Activated CD8-positive, alpha-beta memory T cell treated with anti-CD3 and anti-CD28 coated beads for 24 hours (primary cell): ENCODE measurements around the gene C16orf82.

Experiments used
- DNase-seq: peaks from one replicate; pipeline ENCODE4 v3.0.0-alpha.2; 2020

The C16orf82 gene

DNA sequence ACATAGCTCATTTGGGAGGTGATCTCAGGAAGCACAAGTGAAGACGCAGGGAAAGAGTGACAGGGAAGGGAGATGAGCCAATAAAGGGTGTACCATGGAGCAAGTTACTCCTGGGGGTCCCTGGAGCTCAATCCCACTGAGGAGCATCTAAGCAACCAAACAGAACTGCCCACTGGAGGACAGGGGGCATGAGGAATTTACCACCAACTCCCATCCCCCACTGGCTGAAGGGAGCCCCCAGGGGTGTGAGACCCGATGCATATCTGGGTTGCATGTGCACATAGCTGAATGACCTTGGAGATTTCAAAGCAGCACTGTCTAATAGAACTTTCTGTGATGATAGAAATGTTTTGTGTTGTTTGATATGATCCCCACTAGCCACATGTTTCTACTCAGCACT is 29.6 kb downstream of the C16orf82 start:
- no peak for DNase-seq

DNA sequence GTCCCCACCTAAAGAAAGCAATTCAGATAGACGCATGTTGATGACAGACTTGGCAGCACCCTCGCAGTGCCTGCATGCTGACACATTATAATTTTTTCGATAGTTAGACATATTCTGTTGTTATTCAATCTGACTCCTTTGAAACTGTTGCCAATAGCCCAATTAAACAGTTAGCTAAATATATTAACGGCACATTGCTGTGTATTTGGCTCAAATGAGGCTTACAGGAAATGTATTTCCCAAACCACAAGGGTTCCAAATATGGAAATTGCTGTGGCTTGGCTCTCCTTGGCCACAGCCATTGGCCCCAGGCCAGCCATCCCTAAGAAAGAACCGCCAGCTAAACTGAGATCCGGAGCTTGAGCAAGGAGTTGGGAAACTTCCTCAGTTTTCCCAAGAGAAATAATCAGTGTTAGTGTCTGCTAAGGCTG is 31.1 kb downstream of the C16orf82 start:
- peak; percentile 7 for DNase-seq

DNA sequence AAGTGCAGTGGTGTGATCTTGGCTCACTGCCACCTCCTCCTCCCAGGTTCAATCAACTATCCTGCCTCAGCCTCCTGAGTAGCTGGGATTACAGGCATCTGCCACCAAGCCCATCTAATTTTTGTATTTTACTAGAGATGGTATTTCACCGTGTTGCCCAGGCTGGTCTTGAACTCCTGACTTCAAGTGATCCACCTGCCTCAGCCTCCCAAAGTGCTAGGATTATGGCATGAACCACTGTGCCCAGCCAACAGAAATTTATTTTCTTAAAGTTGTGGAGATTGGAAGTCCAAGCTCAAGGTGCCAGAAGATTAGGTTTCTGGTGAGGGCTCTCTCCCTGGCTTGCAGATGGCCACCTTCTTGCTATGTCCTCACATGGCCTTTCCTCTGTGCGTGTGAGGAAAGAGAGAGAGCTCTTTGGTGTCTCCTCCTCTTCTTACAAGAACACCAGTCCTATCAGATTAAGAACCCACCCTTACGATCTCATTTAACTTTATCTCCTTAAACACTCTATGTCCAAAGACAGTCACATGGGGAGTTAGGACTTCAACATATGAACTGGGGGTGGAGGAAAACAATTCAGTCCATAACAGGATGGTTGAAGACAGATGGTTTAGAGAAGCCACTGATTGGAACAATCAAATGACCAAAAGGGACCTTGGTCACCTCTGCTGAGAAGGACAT is 31.8 kb downstream of the C16orf82 start:
- DNase-seq = no peak

DNA sequence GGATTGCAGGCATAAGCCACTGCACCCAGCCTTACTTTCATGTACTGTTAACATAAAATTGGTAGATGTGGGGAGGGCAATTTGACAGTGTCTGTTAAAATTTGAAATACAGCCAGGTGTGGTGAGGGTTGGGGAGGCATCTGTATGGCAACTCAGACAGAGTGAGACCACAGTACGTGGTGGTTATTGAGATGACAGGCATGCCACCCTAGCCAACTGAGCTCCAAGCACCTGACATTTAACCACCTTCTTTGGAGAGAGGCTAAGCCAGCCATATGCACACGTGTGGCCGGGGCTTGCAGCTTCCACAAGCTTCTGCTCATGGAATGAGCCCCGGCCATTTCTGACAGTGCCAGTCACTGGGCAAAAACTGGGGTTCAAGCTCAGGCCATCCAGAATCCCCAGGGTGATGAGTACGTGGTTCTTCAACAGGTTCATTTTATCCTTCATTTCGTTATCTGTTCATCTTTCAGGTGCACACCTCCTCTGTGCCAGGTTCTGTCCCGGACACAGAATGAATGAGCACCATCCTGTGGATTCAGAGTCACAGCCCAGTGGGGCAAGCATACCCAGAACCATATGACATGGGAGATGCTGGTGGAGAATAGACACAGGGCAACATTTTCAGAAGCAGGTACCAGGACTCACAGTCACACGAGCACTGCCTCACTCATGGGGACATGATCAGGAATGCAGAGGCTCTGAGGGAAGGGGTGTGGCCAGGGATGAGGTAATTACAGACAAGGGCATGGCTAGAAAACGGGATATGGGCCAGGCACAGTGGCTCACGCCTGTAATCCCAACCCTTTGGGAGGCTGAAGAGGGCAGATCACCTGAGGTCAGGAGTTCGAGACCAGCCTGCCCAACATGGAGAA is 36.2 kb downstream of the C16orf82 start:
- DNase-seq = peak; percentile 24

DNA sequence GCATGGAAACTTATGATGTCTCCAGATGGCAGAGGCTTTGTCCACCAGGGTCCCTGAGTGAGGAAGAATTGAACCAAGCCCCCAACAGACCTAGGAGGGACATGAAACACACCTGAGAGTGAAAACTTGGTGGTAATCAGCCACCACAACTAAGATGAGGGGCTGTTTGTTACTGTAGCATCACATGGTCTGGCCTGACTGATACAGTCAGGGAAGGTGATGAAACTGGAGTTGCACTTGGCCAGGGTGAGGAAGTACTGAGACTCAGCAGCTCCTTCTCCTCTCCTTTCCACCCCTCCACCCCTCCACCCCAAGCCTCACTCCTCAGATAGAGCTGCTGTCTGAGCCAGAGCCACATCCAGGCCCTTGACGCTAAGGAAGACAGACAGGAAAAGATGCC is 37.2 kb downstream of the C16orf82 start:
- peak; percentile 9 for DNase-seq

DNA sequence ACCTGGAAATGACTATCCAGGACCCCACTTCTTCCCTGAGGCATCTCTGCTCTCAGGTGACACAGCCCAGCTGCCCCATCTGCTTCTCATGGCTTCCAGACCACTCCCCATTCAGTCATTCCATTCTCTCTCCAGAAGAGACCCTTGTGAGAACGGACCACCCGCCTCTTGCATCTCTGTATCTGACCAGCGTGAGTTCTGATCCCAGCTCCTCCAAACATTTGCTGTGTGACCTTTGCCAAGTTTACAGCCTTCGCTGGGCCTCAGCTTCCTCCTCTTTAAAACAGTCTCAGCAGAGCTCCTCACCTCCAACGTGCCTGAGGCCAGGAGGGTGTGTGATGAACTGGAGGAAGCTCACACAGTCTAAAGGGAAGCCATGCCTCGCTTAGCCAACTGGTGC is 39.6 kb downstream of the C16orf82 start:
- DNase-seq = peak; percentile 21

DNA sequence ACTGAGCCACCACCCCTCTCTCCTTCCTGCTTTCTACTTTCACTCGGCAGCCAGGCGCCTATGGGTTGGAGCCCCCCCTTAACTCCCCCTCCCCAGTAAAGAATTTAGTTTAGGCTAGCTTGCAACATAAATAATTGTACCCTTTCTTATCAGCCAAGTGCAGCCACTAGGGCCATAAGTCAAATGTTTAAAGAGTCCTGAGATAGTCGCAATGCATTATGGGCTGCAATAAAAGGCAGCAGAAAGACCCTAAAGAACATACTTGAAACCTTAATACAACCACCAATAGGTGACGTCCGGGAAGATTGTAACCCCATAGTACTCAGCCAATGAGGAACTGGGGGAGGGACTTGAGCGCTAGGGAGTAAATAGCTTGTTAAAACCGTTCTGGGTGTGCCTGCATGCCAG is 40.5 kb downstream of the C16orf82 start:
- DNase-seq = peak; percentile 24

DNA sequence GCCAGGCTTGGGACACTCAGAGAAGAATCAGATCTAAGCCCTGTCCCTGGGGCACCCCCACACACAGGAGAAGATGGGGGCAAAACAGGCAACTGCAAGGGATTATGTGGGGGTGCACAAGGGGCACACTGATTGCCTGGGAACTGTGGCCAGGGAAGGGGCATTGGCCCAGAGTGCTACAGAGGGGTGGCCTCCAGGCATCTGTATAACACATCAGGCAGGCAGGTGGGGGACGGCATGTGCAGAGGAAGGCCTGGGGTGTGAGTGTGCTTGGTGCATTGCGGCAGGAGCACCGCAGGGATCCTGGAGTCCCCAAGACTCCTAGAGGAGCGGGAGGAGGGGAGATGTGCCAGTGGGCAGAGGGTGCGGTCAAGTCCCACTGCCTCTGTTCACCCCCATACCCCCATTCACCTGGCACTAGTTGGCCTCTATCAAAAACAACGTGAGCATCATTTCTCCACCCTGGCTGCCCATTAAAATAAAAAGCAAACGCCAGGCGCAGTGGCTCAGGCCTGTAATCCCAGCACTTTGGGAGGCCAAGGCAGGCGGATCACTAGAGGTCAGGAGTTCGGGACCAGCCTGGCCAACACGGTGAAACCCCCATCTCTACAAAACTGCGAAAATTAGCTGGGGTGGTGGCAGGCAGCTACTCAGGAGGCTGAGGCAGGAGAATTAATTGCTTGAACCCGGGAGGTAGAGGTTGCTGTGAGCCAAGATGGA is 41.5 kb downstream of the C16orf82 start:
- DNase-seq = peak; percentile 47

DNA sequence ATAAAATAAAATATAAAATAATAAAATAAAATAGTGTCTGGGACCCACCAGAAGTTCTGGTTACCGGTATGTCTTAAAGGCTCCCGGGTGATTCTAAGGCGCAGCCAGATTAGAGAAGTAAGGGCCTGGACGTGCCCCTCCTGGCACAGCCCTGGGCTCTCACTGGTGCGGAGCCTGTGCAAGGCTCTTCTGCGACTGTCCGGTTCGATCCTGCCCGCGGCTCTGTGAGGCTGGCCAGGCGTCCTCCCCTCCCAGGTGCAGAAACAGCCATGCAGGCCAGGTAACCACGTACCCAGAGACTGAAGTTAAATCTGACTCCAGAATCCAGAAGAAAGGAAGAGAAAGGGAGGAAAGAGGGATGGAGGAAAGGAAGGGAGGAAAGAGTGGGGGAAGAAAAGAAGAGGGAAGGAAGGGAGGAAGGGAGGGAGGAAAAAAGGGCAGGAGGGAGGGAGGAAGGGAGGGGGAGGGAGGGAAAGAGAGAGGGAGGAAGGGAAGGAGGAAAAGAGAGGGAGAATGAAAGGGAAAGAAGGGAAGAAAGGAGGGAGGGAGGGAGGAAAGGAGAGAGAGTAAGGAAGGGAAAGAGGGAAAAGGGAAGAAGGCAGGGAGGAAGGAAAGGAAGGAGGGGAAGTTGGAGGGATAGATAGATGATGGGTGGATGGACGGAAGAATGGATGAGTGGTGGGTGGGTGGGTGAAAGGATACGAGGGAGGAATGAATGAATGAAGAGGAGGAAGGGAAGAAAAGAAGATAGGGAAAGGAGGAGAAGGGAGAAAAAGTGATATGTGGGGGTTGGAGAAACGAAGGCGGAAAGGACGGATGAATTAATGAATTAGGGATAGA is 42.3 kb downstream of the C16orf82 start:
- DNase-seq = peak; percentile 47

DNA sequence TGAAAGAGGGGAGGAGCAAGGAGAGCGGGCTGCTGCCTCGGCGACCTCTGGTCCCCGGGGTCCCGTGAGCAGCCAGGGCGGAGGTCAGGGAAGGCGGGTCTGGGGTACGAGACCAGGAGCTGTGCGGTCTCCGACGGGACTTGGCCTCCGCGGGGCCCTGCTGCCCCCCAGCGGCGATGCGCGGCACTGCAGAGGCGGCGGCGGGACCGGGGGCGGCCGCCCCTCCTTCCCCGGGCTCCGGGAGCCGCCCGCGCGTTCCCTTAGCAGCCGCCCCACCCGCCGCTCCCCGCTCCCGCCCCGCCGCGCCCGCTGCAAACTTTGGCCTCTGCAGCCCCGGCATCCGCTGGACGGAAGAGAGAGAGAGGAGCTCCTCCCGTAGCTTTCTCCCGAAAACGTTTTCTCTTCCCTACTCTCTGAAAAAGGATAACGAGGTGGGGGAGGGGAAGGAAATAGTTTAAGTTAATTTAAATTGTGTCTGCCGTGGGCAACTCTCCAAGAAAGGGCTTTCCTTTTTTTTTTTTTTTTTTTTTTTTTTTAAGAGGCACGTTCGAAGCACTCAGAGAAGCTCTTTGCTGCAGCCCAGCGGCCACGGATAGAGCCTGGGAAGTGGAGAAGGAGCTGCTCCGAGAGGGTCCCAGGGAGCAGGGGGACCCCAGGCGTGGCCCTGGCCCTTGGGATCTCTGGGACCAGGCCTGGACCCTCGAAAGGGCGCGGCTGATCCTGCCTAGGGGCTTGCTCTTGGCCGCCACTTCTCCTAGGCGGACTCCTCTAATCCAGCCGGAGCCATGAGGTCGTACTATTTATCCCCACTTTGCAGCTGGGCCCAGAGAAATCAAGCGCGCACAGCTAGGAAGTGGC is 43.2 kb downstream of the C16orf82 start:
- DNase-seq = peak; percentile 96

DNA sequence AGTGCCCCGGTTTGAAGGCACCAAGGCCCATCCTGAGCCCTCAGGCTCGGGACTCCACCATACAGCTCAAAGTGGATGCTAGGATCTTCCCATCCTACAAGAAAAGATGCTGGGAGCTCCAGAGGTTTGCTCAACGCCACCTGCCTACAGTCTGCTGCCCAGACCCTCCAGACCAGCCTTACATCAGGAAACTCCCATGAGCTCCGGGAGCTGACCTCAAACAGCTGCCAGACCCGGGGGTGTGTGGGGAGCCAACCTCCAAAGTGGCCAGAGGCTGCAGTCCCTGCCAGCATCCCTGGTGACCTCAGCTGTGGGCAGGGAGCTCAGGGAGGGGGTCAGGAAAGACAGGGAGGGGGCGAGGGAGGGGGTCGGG is 43.8 kb downstream of the C16orf82 start:
- DNase-seq = peak; percentile 48

DNA sequence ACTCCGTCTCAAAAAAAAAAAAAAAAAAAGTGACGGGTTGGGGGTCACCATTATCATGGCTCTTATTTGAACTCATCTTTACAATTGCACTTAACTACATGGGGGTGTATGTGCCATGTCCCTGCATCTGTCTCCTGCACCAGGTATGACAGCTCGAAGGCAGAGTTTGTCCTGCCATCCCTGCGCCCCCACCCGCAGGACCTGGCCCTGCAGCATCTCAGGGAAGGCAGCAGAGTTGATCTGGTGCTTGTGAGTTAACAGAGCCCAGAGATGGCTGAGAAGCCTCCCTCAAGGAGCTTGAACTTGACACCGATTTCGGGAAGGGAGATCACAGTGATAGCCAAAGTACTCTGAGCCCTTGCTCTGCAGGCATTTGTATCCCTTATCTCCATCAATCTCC is 44.8 kb downstream of the C16orf82 start:
- DNase-seq = peak; percentile 46

DNA sequence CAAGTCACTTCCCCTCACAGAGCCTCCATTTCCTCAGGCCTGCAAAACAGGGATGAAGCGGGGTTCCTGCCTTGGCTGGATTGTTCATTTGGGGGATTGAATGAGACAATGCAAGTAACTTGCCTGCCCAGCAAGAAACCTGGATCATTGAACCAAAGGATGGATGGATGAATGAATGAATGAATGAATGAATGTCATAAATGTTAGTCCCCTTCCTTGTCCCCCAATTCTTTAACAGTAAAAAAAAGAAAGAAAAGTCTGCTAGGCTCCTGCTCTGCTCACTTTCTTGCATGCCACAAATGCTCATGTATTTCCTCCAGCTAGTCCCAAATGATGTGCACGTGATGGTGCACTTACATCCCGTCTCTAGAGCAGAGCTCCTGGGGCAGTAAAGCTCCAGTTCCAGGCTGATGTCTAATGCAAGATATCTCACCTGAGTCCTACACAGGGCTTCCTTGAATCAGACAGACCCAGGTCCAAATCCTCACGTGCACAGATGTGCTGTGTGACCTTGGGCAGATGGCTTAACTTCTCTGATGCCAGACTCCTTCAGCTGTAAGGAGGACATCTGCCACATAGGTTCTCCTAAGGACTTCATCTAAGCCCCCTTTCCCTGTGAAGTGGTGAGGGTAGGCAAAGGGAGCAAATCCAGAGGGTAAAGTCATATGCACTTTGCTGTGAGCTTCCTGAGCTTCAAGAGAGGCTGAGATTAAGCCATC is 45.5 kb downstream of the C16orf82 start:
- peak; percentile 35 for DNase-seq

DNA sequence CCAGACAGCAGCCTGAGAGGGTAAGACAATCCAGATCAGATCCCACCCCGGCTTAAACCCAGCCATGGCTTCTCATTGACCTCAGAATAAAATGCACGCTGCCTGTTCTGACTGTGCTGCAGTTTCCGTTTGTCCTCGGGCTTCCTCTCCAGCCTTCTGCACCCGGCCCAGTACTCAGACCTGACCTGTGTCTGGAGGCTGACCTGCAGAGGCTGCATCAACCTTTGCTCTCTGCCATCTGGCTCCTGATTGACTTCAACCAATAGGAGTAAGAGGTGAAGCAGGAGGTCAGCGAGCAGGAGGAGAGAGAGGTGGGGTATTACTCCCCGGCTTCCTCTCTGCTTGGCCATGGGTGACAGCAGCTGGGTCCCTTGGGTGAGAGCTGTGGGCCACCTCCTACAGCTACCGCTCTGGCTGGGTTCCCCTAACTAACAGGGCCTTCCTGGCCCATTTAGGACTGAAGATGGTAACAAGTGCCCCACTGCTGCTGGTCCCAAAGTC is 46.7 kb downstream of the C16orf82 start:
- DNase-seq = peak; percentile 43

DNA sequence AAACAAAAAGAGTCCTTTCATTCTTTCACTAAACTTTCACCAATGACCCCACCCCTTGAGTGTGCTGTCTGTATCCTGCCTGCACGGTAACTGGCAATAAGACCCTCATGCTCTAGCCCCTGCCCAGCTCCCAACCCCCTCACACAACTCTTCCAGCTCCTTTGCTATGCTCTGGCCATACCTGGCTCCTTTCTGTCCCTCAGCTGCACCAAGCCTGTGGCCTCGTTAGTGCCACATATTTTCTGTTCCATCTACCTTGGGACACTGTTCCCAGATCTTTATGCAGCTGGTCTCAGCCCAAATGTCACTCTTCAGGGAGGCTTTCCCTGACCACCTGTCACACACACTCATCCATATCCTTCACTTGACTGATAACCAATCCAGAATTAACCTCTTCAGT is 47.3 kb downstream of the C16orf82 start:
- peak; percentile 7 for DNase-seq

DNA sequence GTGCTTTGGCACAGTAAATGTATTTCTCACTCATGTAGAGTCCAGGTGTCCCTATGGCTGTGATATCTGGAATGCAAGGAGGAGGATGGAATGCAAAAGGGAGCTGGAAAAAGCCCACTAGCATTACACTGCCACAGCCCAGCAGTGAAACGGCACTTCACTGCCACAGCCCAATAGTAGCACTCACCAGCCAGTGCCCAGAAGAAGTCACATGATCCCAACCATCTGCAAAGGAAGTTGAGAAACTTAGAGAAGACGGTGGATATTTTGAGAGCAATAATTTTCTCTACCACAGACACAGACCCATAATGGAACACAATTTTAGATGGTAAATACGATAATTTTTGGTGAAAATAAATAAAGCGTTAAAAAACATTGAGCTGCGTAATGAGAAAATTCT is 51.8 kb downstream of the C16orf82 start:
- no peak for DNase-seq
